ENCODE results near the gene DENND10.
"Not testable (repeated sequence)": the region's sequence is repeated elsewhere in the genome, so short reads cannot be mapped to it uniquely, and the experiment has no call there.

DENND10 gene

GRCh38 chr10:119133949-119134348, 30.0 kb downstream of the DENND10 start:
- no peak for DNase-seq

- no peak for DNase-seq
Measured at GRCh38 chr10:119135513-119135881, 31.6 kb downstream of the DENND10 start.

DNA sequence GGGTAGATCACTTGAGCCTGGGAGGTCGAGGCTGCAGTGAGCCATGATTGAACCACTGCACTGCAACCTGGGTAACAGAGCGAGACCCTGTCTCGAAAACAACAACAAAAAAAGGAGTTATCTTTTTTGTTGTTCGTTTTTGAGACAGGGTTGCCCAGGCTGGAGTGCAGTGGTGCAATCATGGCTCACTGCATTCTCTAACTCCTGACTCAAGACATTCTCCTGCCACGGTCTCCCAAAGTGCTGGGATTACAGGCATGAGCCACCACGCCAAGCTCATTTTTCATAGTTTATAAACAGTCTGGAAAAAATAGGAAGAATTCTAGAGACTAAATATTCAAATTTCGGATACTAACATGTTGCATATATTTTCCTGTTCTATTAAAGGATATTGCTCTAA, 32.2 kb downstream of the DENND10 start:
- DNase-seq = no peak

GRCh38 chr10:119137878-119138277, 34.0 kb downstream of the DENND10 start:
- DNase-seq = not testable (repeated sequence)

GRCh38 chr10:119138346-119139306, 34.7 kb downstream of the DENND10 start:
- DNase-seq = no peak

GRCh38 chr10:119139464-119140067, 35.7 kb downstream of the DENND10 start:
- DNase-seq = no peak

GRCh38 chr10:119140603-119141245, 36.8 kb downstream of the DENND10 start:
- no peak for DNase-seq

GRCh38 chr10:119143657-119144056, 39.7 kb downstream of the DENND10 start:
- DNase-seq = no peak

DNA sequence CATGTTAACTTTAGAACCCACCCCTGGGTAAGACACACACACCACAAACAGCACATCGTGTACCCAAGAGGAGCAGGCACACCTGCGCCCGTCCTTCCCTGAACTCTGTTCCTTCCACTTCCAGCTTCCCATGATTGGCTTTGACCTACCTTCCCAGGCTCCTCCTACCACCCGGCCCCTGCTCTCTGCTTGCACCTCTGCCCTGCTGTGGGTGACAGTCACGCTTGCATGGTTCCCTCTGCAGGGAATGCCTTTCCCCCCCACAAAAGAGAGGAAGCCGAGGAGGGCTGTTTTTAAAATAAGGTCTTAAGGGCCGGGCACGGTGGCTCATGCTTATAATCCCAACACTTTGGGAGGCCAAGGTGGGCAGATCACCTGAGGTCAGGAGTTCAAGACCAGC, 45.2 kb downstream of the DENND10 start:
- no peak for DNase-seq

DNA sequence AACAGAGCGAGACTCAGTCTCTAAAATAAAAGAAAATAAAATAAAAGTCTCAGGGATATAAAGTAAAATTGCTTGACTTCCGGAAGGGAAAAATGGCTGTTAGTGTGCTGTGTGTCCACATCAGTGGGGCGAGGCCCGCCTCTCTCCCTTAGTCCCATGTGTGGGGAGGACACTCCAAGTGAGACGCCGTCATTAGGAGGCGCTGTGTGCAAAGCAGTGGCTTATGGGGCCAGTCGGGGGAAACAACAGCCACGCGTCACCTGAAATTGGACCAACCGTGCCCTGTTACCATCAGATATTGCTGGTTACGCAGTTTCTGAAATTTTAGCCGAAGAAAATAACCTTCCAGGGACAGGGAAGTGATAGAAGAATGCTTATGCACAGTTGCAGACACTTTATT, 45.8 kb downstream of the DENND10 start:
- DNase-seq = no peak

GRCh38 chr10:119151601-119152000, 47.7 kb downstream of the DENND10 start:
- not testable (repeated sequence) for DNase-seq

- DNase-seq = no peak
Measured at GRCh38 chr10:119153041-119153440, 49.1 kb downstream of the DENND10 start.

GRCh38 chr10:119153661-119154060, 49.7 kb downstream of the DENND10 start:
- no peak for DNase-seq

- no peak for DNase-seq
Measured at GRCh38 chr10:119159332-119159731, 55.4 kb downstream of the DENND10 start.

DNA sequence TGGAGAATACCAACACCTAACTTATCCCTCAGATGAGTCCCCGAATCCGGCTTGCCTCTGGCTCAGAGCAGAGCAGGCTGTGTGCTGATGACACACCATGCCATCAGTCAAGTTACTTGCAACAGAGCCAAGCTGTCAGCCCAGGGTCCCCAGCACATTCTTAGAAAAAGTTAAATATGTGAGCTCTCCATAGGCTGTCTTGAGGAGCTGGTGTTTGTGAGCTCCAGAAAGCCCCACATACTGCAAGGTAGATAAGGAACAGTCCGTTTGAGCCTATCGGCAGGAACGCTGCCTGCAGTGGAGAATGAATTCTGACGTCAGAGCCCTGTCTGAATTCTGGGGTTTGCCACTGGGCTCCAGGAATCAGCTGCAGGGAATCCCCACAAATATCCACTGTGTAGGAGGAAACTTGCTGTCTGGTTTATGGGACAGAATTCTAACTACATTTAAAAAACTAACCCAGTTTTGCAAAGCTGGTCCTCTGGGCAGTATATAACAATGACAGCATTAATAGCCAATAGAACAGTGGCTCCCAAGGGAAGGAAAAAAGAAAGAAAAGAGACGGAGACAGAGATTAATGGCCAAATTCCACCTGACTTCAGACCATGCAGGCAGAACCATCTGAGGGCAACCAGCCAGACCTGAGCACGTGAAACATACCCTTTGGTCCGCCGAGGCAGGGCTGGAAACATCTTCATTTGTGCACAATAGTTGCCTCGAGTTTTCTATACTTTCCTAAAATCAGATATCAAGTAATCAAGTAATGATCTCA, 58.0 kb downstream of the DENND10 start:
- no peak for DNase-seq

DNA sequence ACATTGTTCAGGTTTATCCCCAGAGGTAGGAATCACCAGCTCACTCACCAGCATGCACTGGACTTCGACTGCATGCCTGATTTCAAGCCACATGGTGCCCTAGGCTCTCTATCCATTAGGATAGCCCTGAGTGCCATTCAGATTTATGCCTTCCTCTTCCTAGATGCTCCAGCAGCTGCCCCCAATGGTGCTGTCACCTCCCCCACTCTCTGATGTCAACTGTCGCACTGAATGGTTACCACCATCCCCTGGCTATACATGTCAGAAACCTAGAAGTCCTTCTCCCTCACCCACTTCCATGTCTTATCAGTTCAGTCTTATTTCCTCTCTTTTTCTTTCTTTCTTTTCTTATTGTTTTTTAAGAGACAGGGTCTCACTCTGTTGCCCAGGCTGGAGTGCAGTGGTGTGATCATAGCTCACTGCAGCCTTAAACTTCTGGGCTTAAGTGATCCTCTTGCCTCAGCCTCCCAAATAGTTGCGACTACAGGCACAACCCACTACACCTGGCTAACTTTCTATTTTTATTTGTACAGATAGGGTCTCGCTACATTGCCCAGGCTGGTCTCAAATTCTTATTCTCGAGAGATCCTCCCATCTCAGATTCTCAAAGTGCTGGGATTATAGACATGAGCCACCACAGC, 58.7 kb downstream of the DENND10 start:
- DNase-seq = no peak

GRCh38 chr10:119165171-119166117, 61.5 kb downstream of the DENND10 start, which contains the start of gene SFXN4:
SFXN4 (minus strand) TSS chr10:119165714; CDS start chr10:119165647, 67 bp downstream.
- peak; percentile 26 for DNase-seq

GRCh38 chr10:119166118-119166500, 62.2 kb downstream of the DENND10 start:
- DNase-seq = no peak

- no peak for DNase-seq
Measured at GRCh38 chr10:119166564-119166963, 62.7 kb downstream of the DENND10 start.

- no peak for DNase-seq
Measured at GRCh38 chr10:119167041-119167440, 63.1 kb downstream of the DENND10 start.

DNA sequence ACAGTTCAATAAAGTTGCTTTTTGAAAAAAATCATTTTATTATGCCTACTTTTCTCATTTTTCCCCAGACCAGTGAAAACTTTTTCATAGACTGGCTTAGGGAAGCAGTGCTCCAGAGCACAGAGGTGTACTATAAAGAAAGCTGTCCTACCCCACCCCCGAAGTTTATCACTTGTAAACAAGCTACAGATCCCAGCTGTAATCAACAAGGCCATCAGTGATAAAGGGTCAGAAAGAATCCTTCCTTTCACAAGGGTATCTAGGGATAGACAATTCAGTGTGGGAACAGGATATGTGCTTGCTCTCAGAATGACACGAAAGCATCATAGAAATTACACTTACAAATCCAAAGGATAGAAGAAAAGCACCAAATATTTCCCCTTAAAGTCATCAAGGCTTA, 70.2 kb downstream of the DENND10 start:
- no peak for DNase-seq

All from NCI-H1105 treated with DMSO at 0.1 percent for 48 hours (cell line).